Left renal pelvis (tissue), 4 donors: ENCODE measurements around the gene UNCX. TPM values are rescaled to one million over a fixed set of nuclear protein-coding genes. Genes with fewer than 3 reads are reported as not detected.
A peak's percentile ranks its signal among the peaks of the same experiment; 100 is the strongest.
"Not testable (repeated sequence)": the region's sequence is repeated elsewhere in the genome, so short reads cannot be mapped to it uniquely, and the experiment has no call there.

Experiments used
- DNase-seq, 4 donors: peaks; one replicate each; pipeline ENCODE4 v3.0.0-alpha.2; 2013; ENCODE audit warnings: low read depth in 4 of 4, low spot score in 3 of 4
- polyA plus RNA-seq, 4 donors: library from polyadenylated mRNA; unstranded; fragments of 120-200 nt; gene quantifications; one replicate each; pipeline ENCODE4 v1.2.1, GENCODE V29; 2013; ENCODE audit not compliant: insufficient read length in 4 of 4

The UNCX gene
- 10 to 100 TPM in 1 of 4 donors, 1 to 10 TPM in 3; 5.8 to 17.3 (median 8.3) TPM for polyA plus RNA-seq

DNA sequence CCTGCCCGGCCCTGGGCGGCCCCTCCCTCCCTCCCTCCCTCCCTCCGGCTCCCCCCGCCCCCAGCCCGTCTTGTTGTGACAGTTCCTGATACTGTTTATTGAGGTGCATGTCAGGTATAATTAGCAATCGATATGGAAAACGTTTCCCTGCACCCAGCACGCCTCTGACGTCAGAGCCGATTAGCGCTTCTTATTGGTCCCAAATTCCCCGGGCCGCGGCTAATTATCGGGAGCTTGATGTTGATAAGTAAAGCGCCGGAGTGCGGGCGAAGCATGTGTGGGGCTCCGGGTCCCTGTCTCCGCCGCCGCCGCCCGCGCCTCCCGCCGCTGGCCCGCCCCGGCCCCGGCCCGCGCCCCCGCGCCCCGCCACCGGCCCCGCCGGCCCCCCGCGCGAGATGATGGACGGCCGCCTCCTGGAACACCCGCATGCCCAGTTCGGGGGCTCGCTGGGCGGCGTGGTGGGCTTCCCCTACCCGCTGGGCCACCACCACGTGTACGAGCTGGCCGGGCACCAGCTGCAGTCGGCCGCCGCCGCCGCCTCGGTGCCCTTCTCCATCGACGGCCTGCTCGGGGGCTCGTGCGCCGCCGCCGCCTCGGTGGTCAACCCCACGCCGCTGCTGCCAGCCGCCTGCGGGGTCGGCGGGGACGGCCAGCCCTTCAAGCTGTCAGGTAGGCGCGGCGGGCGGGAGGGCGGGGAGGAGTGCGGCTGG lies at the start of gene UNCX:
TSS of gene UNCX (plus strand) at position 250 of the 710 bp plus-strand sequence. CDS start at position 396, 146 bp downstream.
- no peak for DNase-seq

DNA sequence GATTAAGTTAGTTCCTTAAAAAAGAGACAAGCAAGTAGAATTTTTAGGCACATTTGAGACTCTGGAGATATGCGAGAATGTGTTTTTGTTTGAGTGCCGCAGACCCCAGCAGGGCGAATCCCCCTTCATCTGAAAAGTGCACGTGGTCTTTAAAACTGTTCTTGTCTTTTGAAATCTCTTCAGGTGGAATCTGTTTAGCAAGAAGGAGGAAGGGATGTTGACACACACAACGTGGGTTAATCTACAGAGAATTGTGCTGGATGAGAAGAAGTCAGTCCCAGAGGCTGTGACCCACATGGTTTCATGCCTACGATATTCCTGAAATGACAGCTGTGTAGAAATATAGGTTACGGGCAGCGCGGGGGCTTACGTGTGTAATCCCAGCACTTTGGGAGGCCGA lies 45.5 kb upstream of the UNCX start:
- no peak for DNase-seq

GRCh38 chr7:1188720-1189294 lies 43.9 kb upstream of the UNCX start:
- DNase-seq, result no peak

GRCh38 chr7:1189986-1190772 lies 42.5 kb upstream of the UNCX start:
- no peak for DNase-seq

GRCh38 chr7:1192171-1192676 lies 40.4 kb upstream of the UNCX start:
- DNase-seq, result no peak

DNA sequence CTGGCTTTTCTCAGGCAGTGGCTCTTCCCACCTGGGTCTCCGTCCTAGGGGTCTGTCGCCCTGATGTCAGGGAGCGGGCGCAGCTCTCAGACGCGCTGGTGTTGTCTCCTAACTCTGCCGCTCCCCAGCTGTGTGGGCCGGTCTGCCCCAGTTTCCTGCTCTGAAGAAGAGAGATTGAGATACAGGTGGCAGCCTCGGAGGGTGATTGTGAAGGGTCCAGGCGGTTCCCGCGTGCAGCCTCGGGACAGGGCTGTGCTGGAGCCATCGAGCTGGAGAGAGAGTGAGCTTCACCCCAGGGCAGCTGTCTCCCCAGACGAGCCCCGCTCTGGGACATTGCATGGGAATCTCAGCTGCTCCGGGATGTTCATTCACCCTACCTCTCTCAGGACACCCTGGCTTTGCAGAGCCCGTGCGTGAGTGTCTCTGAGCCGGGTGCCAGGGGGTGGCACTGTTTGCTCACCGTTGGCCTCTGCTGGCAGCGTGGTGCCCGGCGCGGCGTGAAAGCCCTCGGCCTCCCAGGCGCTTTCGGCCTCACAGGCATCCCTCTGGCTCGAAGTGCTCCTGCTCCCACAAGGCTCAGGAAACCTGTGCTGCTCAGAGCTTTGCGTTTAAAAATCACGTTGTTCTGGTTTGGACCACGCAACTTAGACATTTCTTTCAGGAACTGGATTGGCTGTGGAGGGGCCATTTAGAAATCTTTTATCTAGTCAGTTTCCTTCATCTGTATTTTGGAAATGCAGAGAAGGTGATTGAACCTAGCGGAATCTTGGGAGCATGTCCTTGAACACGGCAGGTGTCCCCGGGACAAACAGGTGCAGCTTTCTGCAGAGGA lies 38.9 kb upstream of the UNCX start:
- peak in 1 of 4 donors; percentile 35 for DNase-seq

GRCh38 chr7:1196441-1196840 lies 36.2 kb upstream of the UNCX start:
- DNase-seq, result not testable (repeated sequence)

- no peak for DNase-seq
Measured at GRCh38 chr7:1196950-1197349, 35.7 kb upstream of the UNCX start.

GRCh38 chr7:1197997-1198625 lies 34.6 kb upstream of the UNCX start:
- no peak for DNase-seq

DNA sequence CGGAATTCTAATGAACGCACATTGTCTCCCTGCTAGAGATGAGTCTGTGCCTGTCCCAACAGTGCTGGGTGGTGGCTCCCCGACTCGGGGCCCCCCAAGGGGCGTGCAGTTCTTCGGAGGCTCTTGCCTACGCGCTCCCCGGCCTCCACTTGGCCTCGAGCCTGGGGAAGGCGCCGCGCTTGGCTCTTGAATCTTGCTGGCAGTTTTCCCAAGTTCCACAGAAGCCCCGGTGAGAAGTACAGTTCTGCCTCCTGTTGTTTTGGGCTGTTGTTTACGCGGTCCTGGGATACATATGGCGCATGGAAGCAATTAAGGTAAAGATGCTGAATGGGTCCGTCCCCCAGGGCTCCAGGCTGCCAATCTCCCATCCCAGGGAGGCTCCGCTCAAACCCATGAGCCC lies 32.6 kb upstream of the UNCX start:
- DNase-seq, result no peak

DNA sequence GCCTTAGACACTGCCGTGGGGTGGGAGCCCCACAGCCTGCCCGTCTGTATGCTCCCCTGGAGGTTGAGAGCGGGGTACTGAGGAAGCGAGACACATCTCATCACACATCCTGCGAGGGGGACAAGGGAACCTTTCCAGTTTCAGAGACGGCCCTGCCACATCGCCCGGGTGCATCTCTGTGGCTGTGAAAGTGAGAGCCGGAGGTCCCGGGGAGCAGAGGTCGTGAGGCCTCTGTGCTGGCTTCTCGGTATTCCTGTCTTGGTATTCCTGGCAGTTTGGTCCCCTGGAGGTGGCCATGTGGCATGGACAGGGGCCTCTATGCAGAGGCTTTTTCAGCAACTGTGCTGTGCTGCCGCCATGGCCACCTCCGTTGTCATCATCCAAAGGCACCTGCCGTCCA lies 30.8 kb upstream of the UNCX start:
- DNase-seq, result no peak

- DNase-seq, result not testable (repeated sequence)
Measured at GRCh38 chr7:1202914-1203313, 29.8 kb upstream of the UNCX start.

- DNase-seq, result no peak
Measured at GRCh38 chr7:1204460-1205140, 28.1 kb upstream of the UNCX start.

DNA sequence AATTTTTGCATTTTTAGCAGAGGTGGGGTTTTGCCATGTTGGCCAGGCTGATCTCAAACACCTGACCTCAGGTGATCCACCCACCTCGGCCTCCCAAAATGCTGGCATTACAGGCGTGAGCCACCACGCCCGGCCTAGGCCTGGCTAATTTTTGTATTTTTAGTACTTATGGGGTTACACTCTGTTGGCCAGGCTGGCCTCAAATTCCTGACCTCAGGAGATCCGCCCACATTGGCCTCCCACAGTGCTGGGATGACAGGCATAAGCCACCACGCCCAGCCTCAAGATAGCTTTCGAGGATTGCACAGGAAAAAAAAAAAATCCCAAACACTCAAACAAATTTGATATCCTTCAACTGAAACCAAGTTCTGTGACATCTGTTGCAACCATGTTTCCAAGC lies 26.9 kb upstream of the UNCX start:
- DNase-seq, result not testable (repeated sequence)

DNA sequence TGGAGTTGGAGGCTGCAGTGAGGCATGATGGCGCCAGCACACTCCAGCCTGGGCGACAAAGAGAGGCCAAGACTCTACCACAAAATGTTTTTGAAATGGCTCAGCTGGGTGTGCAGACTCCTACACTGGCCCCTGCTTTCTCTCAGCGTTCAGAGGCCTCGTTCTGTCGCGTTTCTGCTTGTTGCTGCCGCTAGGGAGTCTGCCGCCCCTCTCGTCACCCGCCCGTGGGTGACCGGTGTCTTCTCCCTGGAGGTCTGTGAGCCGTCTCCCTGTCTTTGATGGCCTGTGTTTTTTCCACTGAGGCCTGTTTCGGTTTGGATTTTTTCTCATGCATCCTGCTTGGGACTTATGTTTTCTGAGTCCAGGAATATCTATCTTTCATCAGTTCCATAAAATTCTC lies 23.6 kb upstream of the UNCX start:
- no peak for DNase-seq

GRCh38 chr7:1210321-1210978 lies 22.2 kb upstream of the UNCX start:
- no peak for DNase-seq

DNA sequence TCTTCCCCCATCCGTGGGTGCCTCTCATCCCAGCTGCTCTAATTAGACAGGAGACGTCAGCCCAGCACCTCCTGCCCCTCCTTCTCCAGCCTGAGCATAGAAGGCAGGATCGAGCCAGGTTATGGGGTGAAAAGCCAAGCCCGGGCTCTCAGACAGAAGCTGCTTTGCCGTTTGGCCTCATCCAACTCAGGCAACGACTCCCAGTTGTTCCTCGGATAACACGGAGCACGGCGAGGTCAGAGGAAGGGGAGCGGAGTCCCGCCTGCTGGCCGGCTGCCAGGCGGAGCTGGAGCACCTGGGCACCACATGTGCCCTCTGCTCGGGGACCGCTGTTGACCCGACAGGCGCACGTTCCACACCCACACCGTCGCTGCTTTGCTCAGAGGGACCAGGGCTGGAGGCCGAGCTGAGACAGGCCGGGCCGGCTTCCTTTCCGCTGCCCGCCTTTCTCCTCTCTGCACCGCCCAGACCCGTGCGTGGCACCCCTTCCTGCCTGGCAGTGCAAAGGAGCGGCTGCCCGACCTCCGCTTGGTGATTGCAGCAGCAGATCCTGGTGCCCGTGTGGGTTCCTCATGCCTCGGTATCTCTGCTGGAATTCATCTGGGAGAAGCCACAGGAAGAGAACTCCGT lies 21.6 kb upstream of the UNCX start:
- no peak for DNase-seq

DNA sequence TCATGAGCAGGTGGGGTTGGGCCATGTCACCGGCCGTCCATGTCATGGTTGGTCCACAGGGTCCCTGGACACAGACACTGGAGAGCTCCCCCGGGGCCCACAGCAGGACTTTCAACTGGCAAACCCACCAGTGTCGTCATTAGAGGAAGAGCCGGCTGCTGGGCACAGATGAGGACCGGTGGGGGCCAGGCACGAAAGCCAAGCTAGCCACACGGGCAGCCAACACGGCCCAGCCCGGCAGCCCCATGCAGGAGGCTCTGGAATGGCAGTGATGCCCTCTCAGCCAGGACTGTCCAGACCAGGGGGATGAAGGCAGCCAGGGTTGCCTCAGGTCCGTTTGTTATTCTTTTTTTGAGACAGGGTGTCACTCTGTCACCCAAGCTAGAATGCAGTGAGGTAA lies 21.1 kb upstream of the UNCX start:
- no peak for DNase-seq

- not testable (repeated sequence) for DNase-seq
Measured at GRCh38 chr7:1212025-1212424, 20.6 kb upstream of the UNCX start.
